B cell (primary cell): ENCODE results near the gene BACH2. TPM values are rescaled to one million over a fixed set of nuclear protein-coding genes. Genes with fewer than 3 reads are reported as not detected.
A peak's percentile ranks its signal among the peaks of the same experiment; 100 is the strongest.

Experiments
- ATAC-seq: fragments of 200-7000 bp; cut with Tn5 transposase; one replicate; pipeline ENCODE4 v1.10.0; 2021; ENCODE audit warnings: low read depth, mild to moderate bottlenecking, moderate number of reproducible peaks, moderate library complexity
- CTCF ChIA-PET: fragments of 350-600 bp; sonication (Branson Sonifier 250); formaldehyde crosslinking; loops from one replicate; lab custom pipeline; 2021; ENCODE audit warnings: antibody characterized with exemption, inconsistent platforms; lab: Charles Lee
- POLR2A ChIA-PET: fragments of 350-600 bp; sonication (Branson Sonifier 250); formaldehyde crosslinking; loops from one replicate; lab custom pipeline; 2021; ENCODE audit warnings: antibody characterized with exemption; lab: Charles Lee
- DNase-seq: peaks from one replicate; pipeline ENCODE4 v3.0.0; 2013
- H2AFZ ChIP-seq: 2 replicates; pipeline ENCODE4 v1.6.1; 2012; ENCODE audit warnings: mild to moderate bottlenecking, low read depth, low read length; ENCODE audit not compliant: insufficient read depth, poor library complexity, severe bottlenecking
- H3K27ac ChIP-seq, 2 donors: 1 replicate in 1 of 2; 2 replicates in 1 of 2; pipeline ENCODE4 v1.5.1; 2012 to 2013; ENCODE audit warnings: low read length in 2 of 2, mild to moderate bottlenecking in 2 of 2, moderate library complexity in 1 of 2
- H3K27me3 ChIP-seq, 4 experiments: fragments of 200-600 bp in 1 of 4; sonication (generic) in 1 of 4; replicated peaks in 1 of 4; 1 replicate in 2 of 4; 2 replicates in 2 of 4; pipeline versions ENCODE4 v1.6.1 to v1.7.0; 2013 to 2016; ENCODE audit warnings: low read length in 3 of 4, mild to moderate bottlenecking in 2 of 4, mixed read lengths in 1 of 4, moderate library complexity in 1 of 4; ENCODE audit not compliant: insufficient read depth in 4 of 4, control insufficient read depth in 3 of 4; ENCODE audit errors: control extremely low read depth in 1 of 4
- H3K36me3 ChIP-seq, 2 experiments: replicated peaks in 1 of 2; 1 replicate in 1 of 2; 2 replicates in 1 of 2; pipeline versions ENCODE4 v1.6.1 to v1.7.1; 2013; ENCODE audit warnings: low read length in 1 of 2; ENCODE audit not compliant: insufficient read depth in 2 of 2, control insufficient read depth in 1 of 2; ENCODE audit errors: control extremely low read depth in 1 of 2, extremely low read depth in 1 of 2
- H3K4me1 ChIP-seq, 2 donors: fragments of 200-600 bp in 1 of 2; sonication (generic) in 1 of 2; 1 replicate in 1 of 2; 2 replicates in 1 of 2; pipeline versions ENCODE4 v1.5.1 to v1.6.1; 2013 to 2017; ENCODE audit warnings: low read length in 2 of 2; ENCODE audit not compliant: control insufficient read depth in 2 of 2, insufficient read depth in 2 of 2
- H3K4me2 ChIP-seq: replicated peaks from 2 replicates; pipeline ENCODE3; 2012; ENCODE audit warnings: mild to moderate bottlenecking, low read depth, low read length; ENCODE audit not compliant: poor library complexity, severe bottlenecking
- H3K4me3 ChIP-seq, 5 experiments: fragments of 200-600 bp in 1 of 5; sonication (generic) in 1 of 5; 1 replicate in 3 of 5; 2 replicates in 2 of 5; pipeline versions ENCODE4 v1.5.1 to v1.7.0; 2011 to 2016; ENCODE audit warnings: low read length in 4 of 5, mild to moderate bottlenecking in 4 of 5, low read depth in 2 of 5, control low read depth in 1 of 5, moderate library complexity in 1 of 5; ENCODE audit not compliant: insufficient read depth in 1 of 5; ENCODE audit errors: control extremely low read depth in 1 of 5, extremely low read depth in 1 of 5
- H3K79me2 ChIP-seq: fragments of 200-600 bp; sonication (generic); one replicate; pipeline ENCODE4 v1.6.0; 2016; ENCODE audit warnings: low read length; ENCODE audit not compliant: control insufficient read depth, insufficient read depth
- H3K9ac ChIP-seq: fragments of 200-600 bp; sonication (generic); 2 replicates; pipeline ENCODE4 v1.6.1; 2017; ENCODE audit warnings: mild to moderate bottlenecking, low read length, moderate library complexity
- H3K9me3 ChIP-seq, 3 donors: one replicate each; pipeline versions ENCODE4 v1.6.1 to v1.7.1; 2013; ENCODE audit warnings: low read length in 2 of 3; ENCODE audit not compliant: control insufficient read depth in 2 of 3, insufficient read depth in 1 of 3; ENCODE audit errors: control extremely low read depth in 1 of 3
- H4K20me1 ChIP-seq: 2 replicates; pipeline ENCODE4 v1.6.0; 2012; ENCODE audit warnings: mild to moderate bottlenecking, low read length; ENCODE audit not compliant: insufficient read depth, control insufficient read depth, poor library complexity, severe bottlenecking
- H3K27ac Mint-ChIP-seq: one replicate; pipeline ENCODE4 v1.8.0; 2021; ENCODE audit warnings: mixed read lengths
- H3K27me3 Mint-ChIP-seq: one replicate; pipeline ENCODE4 v1.8.0; 2021; ENCODE audit warnings: mixed read lengths
- H3K4me1 Mint-ChIP-seq: one replicate; pipeline ENCODE4 v1.8.0; 2021; ENCODE audit warnings: mixed read lengths
- H3K4me3 Mint-ChIP-seq: one replicate; pipeline ENCODE4 v1.8.0; 2021; ENCODE audit warnings: mixed read lengths
- H3K9me3 Mint-ChIP-seq: one replicate; pipeline ENCODE4 v1.8.0; 2022; ENCODE audit warnings: mixed read lengths; ENCODE audit not compliant: insufficient read depth
- CTCF ChIP-seq: fragments of 200-600 bp; IDR thresholded peaks from one replicate; pipeline ENCODE4 v1.8.0; 2022; ENCODE audit warnings: antibody characterized with exemption, mild to moderate bottlenecking
- EZH2 ChIP-seq: IDR thresholded peaks from 2 replicates; pipeline ENCODE4 v1.6.1; 2012; ENCODE audit warnings: borderline replicate concordance, low read depth, mild to moderate bottlenecking, moderate library complexity, low read length; ENCODE audit not compliant: insufficient read depth, poor library complexity, severe bottlenecking
- WGBS: methylation state at CpG from one replicate; pipeline ENCODE4 v1.1.5; 2013; ENCODE audit warnings: missing lambda C conversion rate; ENCODE audit not compliant: insufficient coverage; 5-methylcytosine and 5-hydroxymethylcytosine counted together
- intact Hi-C: fragments of 100-400 bp; cut with micrococcal nuclease; formaldehyde crosslinking; loops from one replicate; pipeline ENCODE4 v1.10.0; 2022
- polyA plus RNA-seq: library from polyadenylated mRNA; depleted of rRNA; stranded (reverse); fragments of >200 nt; gene quantifications from 2 replicates; pipeline ENCODE4 v1.2.3, GENCODE V29; 2012
- total RNA-seq, 2 donors: library from RNA; stranded (reverse); fragments of 120-200 nt in 1 of 2; gene quantifications; 1 replicate in 1 of 2; 2 replicates in 1 of 2; pipeline versions ENCODE4 v1.2.3 to v1.2.4, GENCODE V29; 2013 to 2022

BACH2 gene
- total and polyA plus RNA-seq, 2 donors (not counting 1 experiment from before 2014, with no cell fraction given): 41.1 to 235 TPM

- H3K4me3 Mint-ChIP-seq: no peak overlapping the region
- 100% methylated on average over 1 of the region's 2 CpGs for WGBS
- DNase-seq: no peak
- H3K27me3 Mint-ChIP-seq: no peaks in the 10 kb centered on the region
- H3K9ac ChIP-seq: no peak overlapping the region
- no peak for ATAC-seq
- no peak for TF ChIP-seq EZH2
- TF ChIP-seq CTCF: no peak
- intact Hi-C loops: no loop called here
- peaks cover 22 to 60% of the 10 kb centered on the region in 2 experiments for H3K36me3 ChIP-seq
- no peak overlapping the region for H2AFZ ChIP-seq
- no peaks in the 10 kb centered on the region for H3K9me3 ChIP-seq
- peaks cover 54% of the 10 kb centered on the region for H4K20me1 ChIP-seq
- peaks cover 41% of the 10 kb centered on the region for H3K4me1 Mint-ChIP-seq
- CTCF ChIA-PET: interaction anchor here (1.0 kb wide), 1 partner anchor 12 kb away, joined by 3 read pairs; no protein-coding TSS in a partner anchor
- H3K27me3 ChIP-seq: no peaks in the 10 kb centered on the region
- peak overlapping the region in 1 of 2 donors; percentile 35 for H3K27ac ChIP-seq
- peak overlapping the region; percentile 28 for H3K27ac Mint-ChIP-seq
- H3K9me3 Mint-ChIP-seq: no peaks in the 10 kb centered on the region
- H3K4me2 ChIP-seq: no peak overlapping the region
- peaks cover 100% of the 10 kb centered on the region for H3K79me2 ChIP-seq
- no peak overlapping the region for H3K4me3 ChIP-seq
- POLR2A ChIA-PET: no interaction called here
- H3K4me1 ChIP-seq: peaks cover 10 to 16% of the 10 kb centered on the region in 2 donors
Observed at GRCh38 chr6:90261801-90262200, 34.8 kb downstream of the BACH2 start.

DNA sequence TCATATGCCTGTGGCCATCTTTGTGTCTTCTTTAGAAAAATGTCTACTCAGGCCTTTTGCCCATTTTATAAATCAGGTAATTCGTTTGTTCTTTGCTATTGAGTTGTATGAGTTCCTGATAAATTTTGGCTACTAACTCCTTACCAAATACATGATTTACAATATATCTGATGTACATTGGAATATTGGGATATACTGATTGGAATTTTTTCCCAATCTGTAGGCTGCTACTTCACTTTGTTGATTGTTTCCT, 39.2 kb downstream of the BACH2 start:
- WGBS: no CpG with 5 or more reads among the region's 1 CpG
- peak overlapping the region in 1 of 2 donors; percentile 5 for H3K27ac ChIP-seq
- H3K27me3 ChIP-seq: no peaks in the 10 kb centered on the region
- H4K20me1 ChIP-seq: peaks cover 61% of the 10 kb centered on the region
- CTCF ChIA-PET: no interaction called here
- no peak overlapping the region for H3K4me2 ChIP-seq
- no peak overlapping the region for H3K27ac Mint-ChIP-seq
- no peak overlapping the region for H3K4me3 ChIP-seq
- peaks cover 19 to 29% of the 10 kb centered on the region in 2 donors for H3K4me1 ChIP-seq
- no peak for ATAC-seq
- no peaks in the 10 kb centered on the region for H3K9me3 Mint-ChIP-seq
- H3K4me1 Mint-ChIP-seq: peaks cover 57% of the 10 kb centered on the region
- DNase-seq: no peak
- H3K36me3 ChIP-seq: peaks cover 14 to 35% of the 10 kb centered on the region in 2 experiments
- no peak for TF ChIP-seq CTCF
- intact Hi-C loops: no loop called here
- POLR2A ChIA-PET: no interaction called here
- no peaks in the 10 kb centered on the region for H3K27me3 Mint-ChIP-seq
- H3K79me2 ChIP-seq: peaks cover 98% of the 10 kb centered on the region
- no peak overlapping the region for H3K4me3 Mint-ChIP-seq
- no peaks in the 10 kb centered on the region for H3K9me3 ChIP-seq
- no peak overlapping the region for H3K9ac ChIP-seq
- no peak overlapping the region for H2AFZ ChIP-seq
